A549 (cell line): ENCODE measurements around the gene SRCIN1.

Source experiments
- MAFK ChIP-seq: fragments of 450-650 bp; IDR thresholded peaks from 2 replicates; pipeline ENCODE4 v1.6.1; 2014; ENCODE audit not compliant: partially characterized antibody
- RCOR1 ChIP-seq: fragments of 150-350 bp; IDR thresholded peaks from 2 replicates; pipeline ENCODE4 v1.6.1; 2014; ENCODE audit warnings: antibody characterized with exemption, low read length, low read depth
- TF ChIP-seq, protein P1 (sequence below): fragments of >200 bp; sonication (Bioruptor Twin); formaldehyde crosslinking; IDR thresholded peaks from 3 replicates; pipeline ENCODE4 v1.5.1; 2016

DNA sequence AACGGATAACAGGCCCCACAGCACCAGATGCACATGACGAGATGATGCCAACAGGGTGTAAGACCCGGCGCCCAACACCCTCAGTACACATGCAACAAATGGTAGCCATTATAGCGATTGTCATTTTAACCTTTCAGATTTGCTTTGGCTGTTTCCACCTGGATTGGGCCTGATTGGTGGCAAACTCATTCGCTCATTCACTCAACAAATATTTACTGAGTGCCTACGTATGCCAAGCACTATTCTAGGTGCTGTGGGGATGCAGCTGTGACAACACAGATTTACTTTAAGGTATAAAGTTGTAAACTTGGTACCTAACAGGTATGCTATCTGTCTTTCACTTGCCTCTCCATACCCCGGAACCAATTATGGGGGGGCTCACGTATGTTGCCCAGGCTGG lies 66.8 kb downstream of the SRCIN1 start:
- TF ChIP-seq RCOR1 (no peak), MAFK (no peak)
- TF ChIP-seq, protein P1, sequence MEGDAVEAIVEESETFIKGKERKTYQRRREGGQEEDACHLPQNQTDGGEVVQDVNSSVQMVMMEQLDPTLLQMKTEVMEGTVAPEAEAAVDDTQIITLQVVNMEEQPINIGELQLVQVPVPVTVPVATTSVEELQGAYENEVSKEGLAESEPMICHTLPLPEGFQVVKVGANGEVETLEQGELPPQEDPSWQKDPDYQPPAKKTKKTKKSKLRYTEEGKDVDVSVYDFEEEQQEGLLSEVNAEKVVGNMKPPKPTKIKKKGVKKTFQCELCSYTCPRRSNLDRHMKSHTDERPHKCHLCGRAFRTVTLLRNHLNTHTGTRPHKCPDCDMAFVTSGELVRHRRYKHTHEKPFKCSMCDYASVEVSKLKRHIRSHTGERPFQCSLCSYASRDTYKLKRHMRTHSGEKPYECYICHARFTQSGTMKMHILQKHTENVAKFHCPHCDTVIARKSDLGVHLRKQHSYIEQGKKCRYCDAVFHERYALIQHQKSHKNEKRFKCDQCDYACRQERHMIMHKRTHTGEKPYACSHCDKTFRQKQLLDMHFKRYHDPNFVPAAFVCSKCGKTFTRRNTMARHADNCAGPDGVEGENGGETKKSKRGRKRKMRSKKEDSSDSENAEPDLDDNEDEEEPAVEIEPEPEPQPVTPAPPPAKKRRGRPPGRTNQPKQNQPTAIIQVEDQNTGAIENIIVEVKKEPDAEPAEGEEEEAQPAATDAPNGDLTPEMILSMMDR = no peak
